Stimulated activated CD8-positive, alpha-beta memory T cell treated with anti-CD3 and anti-CD28 coated beads, Interleukin-7, amount 100 ng/mL, for 24 hours (primary cell): Measurements from ENCODE around the gene LTBP1.
A peak's percentile ranks its signal among the peaks of the same experiment; 100 is the strongest.
"Not testable (repeated sequence)": the region's sequence is repeated elsewhere in the genome, so short reads cannot be mapped to it uniquely, and the experiment has no call there.

Experiments used
- DNase-seq: peaks from one replicate; pipeline ENCODE4 v3.0.0-alpha.2; 2020; ENCODE audit warnings: low read depth

The LTBP1 gene

DNA sequence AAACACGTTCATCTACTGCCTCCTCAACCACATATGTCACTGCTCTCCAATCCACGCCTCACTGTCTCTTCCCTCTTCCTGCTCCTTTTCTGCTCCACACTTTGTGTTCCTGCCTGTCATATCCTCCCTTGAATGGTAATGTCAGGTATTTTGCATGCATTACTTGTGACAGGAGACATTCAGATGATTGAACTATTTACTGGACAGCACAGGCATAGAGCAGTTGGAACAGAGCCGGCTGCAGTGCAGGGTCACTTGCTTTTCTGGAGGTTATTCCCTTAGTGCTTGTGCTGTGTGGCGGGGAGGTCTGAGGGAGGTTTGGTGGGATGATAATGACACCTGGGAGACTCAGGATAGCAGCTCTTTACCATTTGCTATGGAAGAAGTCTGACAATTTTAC is 93.8 kb downstream of the LTBP1 start:
- no peak for DNase-seq

- no peak for DNase-seq
Observed at GRCh38 chr2:33042265-33042664, 95.5 kb downstream of the LTBP1 start.

GRCh38 chr2:33042819-33043218 is 96.1 kb downstream of the LTBP1 start:
- DNase-seq: no peak

DNA sequence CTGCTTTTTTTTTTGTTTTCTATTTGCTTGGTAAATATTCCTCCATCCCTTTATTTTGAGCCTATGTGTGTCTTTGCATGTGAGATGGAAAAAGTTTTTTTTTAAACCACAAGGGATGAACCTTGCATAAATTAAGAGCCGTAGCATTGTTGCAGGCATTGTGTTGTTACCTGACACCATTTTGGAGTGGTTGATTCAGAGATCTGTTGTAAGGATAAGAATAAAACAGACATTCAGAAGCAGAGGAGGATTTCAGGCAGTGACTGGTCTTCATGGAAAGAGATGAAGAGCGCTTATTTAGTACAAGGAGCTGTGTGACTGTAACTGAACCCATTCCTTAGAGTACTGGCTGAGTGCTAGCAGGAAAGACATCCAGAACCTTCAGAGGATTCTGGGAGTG is 101.2 kb downstream of the LTBP1 start:
- DNase-seq: no peak

DNA sequence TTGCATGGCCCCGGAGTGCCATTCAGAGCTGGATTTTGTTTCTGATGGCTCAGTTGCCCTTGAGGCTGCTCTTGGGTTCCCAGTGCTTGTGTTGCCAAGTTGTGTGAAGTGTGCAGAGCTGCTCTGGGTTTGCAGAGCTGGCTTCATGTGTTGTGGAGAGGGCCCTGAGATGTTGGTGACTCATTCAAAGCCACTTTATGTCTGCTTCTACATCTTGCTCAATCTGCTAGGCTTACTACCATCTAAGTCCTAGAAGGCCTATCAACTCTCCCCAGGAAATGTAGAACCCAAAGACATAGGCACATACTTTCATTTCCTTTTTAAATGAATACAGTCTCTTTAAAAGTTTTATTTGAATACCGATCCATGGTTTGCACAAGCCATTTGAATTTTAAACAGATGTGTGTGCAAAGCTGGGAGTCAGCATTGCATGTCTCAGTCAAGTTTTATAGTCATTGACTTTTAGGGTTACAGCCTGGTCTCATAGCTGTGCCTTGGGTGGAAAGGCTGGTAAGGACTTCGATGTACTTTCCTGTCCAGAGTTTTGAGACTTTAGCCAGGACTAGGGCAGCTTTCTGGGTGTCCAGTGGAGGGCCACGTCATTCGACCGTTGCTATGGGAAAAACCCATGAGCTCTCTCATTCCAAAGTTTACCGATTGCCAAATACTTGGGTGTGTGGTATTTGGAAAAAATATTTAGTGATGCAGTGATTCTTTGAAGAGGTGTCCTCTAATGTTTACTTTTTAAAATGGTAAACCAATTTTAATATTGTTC is 105.0 kb downstream of the LTBP1 start:
- DNase-seq: no peak

- no peak for DNase-seq
Observed at GRCh38 chr2:33052361-33052735, 105.6 kb downstream of the LTBP1 start.

DNA sequence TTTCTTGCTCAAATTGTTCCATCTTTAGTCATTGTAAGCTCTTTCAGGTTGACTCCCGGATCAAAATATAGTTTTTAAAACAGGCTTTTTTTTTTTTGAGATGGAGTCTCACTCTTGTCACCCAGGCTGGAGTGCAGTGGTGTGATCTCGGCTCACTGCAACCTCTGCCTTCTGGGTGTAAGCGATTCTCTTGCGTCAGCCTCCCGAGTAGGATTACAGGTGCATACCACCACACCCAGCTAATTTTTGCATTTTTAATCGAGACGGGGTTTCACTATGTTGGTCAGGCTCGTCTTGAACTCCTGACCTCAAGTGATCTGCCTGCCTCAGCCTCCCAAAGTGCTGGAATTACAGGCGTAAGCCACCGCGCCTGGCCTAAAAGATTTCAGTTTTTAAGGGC is 106.0 kb downstream of the LTBP1 start:
- not testable (repeated sequence) for DNase-seq

DNA sequence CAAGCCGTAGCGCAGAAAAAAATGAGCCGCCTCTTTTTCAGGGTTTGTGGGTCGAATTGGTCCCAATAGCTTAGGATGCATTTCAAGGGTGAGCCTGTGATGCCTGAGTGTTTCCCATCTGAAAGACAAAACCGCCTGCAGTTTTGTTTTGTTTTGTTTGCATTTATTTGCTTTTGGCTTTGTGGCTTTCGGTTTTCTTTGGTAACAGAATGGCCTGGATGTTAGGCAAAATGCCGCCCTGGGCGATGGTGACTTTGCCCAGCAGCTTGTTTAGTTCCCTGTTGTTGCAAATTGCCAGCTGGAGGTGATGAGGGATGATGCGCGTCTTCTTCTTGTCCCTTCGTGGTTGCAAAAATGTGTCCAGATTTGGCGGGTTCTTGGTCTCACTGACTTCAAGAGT is 109.4 kb downstream of the LTBP1 start:
- no peak for DNase-seq

- DNase-seq: not testable (repeated sequence)
Observed at GRCh38 chr2:33057307-33058028, 110.7 kb downstream of the LTBP1 start.

GRCh38 chr2:33058716-33059470 is 112.1 kb downstream of the LTBP1 start:
- DNase-seq: no peak

- no peak for DNase-seq
Observed at GRCh38 chr2:33059471-33060156, 112.9 kb downstream of the LTBP1 start.

DNA sequence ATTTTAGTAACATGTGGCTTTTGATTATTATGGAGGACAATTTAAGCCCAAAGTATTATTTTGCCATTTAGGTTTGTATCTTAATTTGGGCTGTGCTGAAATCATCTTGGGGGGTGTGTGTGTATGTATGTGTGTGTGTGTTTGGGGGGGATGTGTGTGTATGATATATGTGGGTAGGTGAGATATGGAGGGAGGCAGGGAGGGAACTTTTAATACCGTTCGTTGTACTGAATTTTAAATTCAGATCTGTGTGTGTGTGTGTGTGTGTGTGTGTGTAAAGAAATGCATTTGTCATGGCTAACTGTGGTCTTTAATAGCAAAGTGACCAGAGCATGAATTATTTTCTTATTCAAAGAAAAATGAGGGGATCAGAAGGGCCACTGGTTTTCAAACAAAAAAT is 113.7 kb downstream of the LTBP1 start:
- no peak for DNase-seq

- DNase-seq: no peak
Observed at GRCh38 chr2:33062665-33063250, 116.0 kb downstream of the LTBP1 start.

- DNase-seq: no peak
Observed at GRCh38 chr2:33064349-33064801, 117.6 kb downstream of the LTBP1 start.

- no peak for DNase-seq
Observed at GRCh38 chr2:33067598-33067997, 120.8 kb downstream of the LTBP1 start.

DNA sequence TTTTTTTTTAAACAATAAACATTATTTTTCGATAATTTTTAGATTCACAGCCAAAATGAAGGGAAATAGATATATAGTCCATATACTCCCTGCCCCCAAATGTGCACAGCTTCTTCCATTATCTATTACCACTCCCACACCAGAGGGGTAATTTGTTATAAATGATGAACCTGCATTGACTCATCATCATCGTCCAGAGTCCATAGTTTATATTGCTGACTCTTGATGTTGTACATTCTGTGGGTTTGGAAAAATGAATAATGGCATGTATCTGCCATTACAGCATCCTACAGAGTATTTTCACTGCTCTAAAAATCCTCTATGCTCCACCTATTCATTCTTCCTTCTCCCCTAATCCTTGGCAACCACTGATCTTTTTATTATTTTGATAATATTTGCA is 121.5 kb downstream of the LTBP1 start:
- DNase-seq: no peak

DNA sequence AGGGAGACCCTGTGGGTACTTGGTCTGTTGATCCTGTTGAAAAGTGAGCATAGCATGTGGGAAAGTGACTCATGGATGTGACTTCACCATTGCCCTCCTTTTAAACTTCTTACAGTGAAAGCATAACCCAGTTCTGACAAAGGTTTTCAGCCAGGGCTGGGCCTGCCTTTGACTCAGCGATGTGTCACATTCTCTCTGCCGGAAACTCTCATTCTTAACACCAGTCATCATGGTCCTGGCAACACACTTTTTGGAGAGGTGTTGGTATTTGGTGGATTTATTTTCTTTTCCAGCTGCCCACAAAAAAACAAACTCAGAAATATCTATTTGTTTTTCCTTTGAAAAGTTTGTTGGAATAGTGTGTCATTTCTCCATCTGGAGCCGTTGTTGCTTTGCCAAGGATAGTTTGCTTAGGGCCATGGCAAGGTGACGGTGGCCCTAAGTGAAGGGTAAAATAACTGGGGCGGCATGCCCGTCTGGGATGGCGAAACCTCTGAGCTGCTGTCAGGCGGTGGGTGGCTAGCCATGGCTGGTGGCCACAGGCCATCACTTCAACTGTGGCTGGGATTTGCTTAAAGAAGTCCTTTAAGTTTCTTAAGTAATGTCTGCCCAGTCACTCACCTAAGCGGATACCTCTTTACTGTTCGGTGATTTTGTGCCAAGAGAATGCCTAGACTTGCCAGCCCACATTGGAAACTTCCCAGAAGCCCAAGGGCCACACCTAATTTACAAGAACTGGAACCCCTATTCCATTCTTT is 123.3 kb downstream of the LTBP1 start:
- peak; percentile 10 for DNase-seq

DNA sequence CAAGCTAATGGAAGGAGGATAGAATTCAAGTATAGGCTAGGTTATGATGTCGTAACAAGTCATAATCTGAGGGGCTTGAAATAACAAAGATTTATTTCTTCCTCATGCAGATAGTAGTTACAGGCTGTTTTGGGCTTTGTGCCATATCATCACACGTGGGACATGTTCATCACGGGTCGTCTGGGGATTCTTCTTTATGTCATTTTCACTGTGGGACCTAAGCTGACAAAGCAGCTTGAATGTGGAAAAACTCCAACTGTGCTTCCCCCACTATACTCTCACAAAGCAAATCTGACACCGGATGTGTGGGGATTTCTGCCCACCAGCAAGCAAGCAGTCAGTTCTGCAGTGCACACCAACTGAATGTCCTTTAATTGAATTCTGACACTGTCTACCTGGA is 124.8 kb downstream of the LTBP1 start:
- no peak for DNase-seq

DNA sequence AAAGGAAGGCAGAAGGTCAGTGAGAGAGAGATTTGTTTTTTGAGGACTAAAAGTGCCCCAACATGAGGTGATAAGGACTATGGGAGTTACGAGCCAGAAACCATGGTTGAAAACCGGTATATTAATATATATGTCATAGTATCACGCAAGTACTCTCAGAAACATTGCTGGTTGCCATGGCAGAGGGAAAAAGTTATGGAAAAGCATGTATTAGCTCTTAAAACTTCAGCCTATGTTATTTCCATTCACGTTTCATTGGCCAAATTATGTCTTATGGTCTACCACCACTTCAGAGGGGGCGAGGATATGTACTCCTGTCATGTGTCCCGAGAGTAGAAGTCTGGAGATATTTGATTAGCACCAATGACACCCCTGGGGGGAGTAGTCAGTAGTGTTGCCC is 125.9 kb downstream of the LTBP1 start:
- DNase-seq: no peak

DNA sequence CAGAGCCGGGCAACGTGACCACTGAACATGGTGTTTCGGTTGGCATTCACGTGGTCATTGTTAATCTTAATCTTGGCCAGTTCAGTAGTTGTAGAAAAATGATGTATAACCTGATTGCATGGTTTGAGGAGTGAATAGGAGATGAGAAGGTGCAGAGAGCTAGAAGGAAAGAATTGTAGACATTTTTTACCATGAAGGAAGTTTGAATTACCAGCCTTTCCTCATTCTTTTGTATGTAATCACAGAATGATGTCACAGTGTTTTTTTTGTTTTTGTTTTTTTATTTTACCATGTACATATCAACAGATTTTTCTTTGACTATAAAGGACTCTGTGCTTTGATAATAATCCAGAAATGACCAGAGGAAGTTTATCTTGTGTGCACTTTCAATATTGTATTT is 126.3 kb downstream of the LTBP1 start:
- DNase-seq: no peak

- no peak for DNase-seq
Observed at GRCh38 chr2:33074197-33074596, 127.4 kb downstream of the LTBP1 start.
